Upper lobe of left lung (tissue), 4 donors: ENCODE measurements around the gene ACSM4.

Experiments
- POLR2A ChIP-seq, 4 donors: fragments of 450-650 bp; IDR thresholded peaks; one replicate each; pipeline ENCODE4 v1.5.1; 2016 to 2017; ENCODE audit warnings: antibody characterized with exemption in 4 of 4, mild to moderate bottlenecking in 2 of 4
- POLR2AphosphoS5 ChIP-seq, 2 donors: sonication (generic); formaldehyde crosslinking; IDR thresholded peaks; one replicate each; pipeline ENCODE4 v1.5.1; 2017; ENCODE audit warnings: antibody characterized with exemption in 2 of 2
- TF ChIP-seq, protein P1 (sequence below), 6 experiments: fragments of 450-650 bp in 4 of 6; fragments of 200-600 bp in 2 of 6; sonication (generic) in 2 of 6; IDR thresholded peaks; one replicate each; pipeline ENCODE4 v1.5.1; 2016 to 2019; ENCODE audit warnings: antibody characterized with exemption in 6 of 6

DNA sequence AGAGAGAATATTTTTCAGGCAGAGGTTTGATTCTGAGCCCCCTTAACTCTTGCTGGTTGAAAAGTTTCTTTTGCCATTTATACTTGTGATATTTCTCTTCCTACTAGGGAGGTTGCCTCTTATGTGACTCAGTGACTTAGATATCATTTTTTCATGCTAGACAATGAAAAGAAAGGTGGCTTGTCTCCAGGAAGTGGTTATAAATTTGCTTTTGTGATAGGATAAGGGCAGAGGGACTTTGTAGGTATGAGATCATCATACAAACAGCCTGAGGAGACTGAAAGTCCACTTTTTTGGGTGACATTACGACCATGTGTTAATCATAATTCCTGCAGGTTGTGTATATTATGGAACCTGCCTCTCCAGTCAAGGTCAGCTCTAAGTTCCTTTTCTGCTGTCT is 35.8 kb downstream of the ACSM4 start:
- TF ChIP-seq POLR2AphosphoS5 (IDR thresholded peaks at IDR 0.05) (no peak), POLR2A (IDR thresholded peaks at IDR 0.05) (no peak)
- TF ChIP-seq, protein P1, sequence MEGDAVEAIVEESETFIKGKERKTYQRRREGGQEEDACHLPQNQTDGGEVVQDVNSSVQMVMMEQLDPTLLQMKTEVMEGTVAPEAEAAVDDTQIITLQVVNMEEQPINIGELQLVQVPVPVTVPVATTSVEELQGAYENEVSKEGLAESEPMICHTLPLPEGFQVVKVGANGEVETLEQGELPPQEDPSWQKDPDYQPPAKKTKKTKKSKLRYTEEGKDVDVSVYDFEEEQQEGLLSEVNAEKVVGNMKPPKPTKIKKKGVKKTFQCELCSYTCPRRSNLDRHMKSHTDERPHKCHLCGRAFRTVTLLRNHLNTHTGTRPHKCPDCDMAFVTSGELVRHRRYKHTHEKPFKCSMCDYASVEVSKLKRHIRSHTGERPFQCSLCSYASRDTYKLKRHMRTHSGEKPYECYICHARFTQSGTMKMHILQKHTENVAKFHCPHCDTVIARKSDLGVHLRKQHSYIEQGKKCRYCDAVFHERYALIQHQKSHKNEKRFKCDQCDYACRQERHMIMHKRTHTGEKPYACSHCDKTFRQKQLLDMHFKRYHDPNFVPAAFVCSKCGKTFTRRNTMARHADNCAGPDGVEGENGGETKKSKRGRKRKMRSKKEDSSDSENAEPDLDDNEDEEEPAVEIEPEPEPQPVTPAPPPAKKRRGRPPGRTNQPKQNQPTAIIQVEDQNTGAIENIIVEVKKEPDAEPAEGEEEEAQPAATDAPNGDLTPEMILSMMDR (IDR thresholded peaks at IDR 0.05), result no peak
